HG02763 (cell line): ENCODE measurements around the gene NMU.
A peak's percentile ranks its signal among the peaks of the same experiment; 100 is the strongest.
"Not testable (repeated sequence)": the region's sequence is repeated elsewhere in the genome, so short reads cannot be mapped to it uniquely, and the experiment has no call there.

Experiments used
- ATAC-seq: cut with Tn5 transposase; IDR thresholded peaks from one replicate; pipeline ENCODE4 v1.9.1; 2021; ENCODE audit warnings: mild to moderate bottlenecking, moderate library complexity; ENCODE audit not compliant: unreplicated experiment

Gene NMU

GRCh38 chr4:55635741-55636655, at the start of gene NMU:
TSS of gene NMU (minus strand) at chr4:55636298. CDS start at chr4:55636192, 106 bp downstream.
- ATAC-seq = peak; percentile 71

- ATAC-seq = no peak
Observed at GRCh38 chr4:55684276-55684675, 48.2 kb upstream of the NMU start.

GRCh38 chr4:55682797-55683196, 46.7 kb upstream of the NMU start:
- not testable (repeated sequence) for ATAC-seq

- ATAC-seq = no peak
Observed at GRCh38 chr4:55682295-55682694, 46.2 kb upstream of the NMU start.

GRCh38 chr4:55681430-55681829, 45.3 kb upstream of the NMU start:
- no peak for ATAC-seq

- ATAC-seq = no peak
Observed at GRCh38 chr4:55675196-55675793, 39.2 kb upstream of the NMU start.

GRCh38 chr4:55673424-55673823, 37.3 kb upstream of the NMU start:
- ATAC-seq = no peak

- ATAC-seq = no peak
Observed at GRCh38 chr4:55671667-55672066, 35.6 kb upstream of the NMU start.

- ATAC-seq = no peak
Observed at GRCh38 chr4:55670695-55671094, 34.6 kb upstream of the NMU start.

- no peak for ATAC-seq
Observed at GRCh38 chr4:55668449-55668848, 32.4 kb upstream of the NMU start.

- no peak for ATAC-seq
Observed at GRCh38 chr4:55666535-55666934, 30.4 kb upstream of the NMU start.

GRCh38 chr4:55663145-55663544, 27.0 kb upstream of the NMU start:
- ATAC-seq = no peak

- no peak for ATAC-seq
Observed at GRCh38 chr4:55661398-55662056, 25.4 kb upstream of the NMU start.

GRCh38 chr4:55658657-55659056, 22.6 kb upstream of the NMU start:
- ATAC-seq = no peak

GRCh38 chr4:55654131-55654530, 18.0 kb upstream of the NMU start:
- no peak for ATAC-seq

- ATAC-seq = no peak
Observed at GRCh38 chr4:55650483-55650882, 14.4 kb upstream of the NMU start.

- ATAC-seq = no peak
Observed at GRCh38 chr4:55637272-55637820, 1.2 kb upstream of the NMU start.

GRCh38 chr4:55636656-55636999, 530 bp upstream of the NMU start:
- ATAC-seq = no peak

GRCh38 chr4:55635282-55635681, 816 bp downstream of the NMU start:
- ATAC-seq = no peak

- no peak for ATAC-seq
Observed at GRCh38 chr4:55634417-55635128, 1.5 kb downstream of the NMU start.

- ATAC-seq = no peak
Observed at GRCh38 chr4:55633903-55634302, 2.2 kb downstream of the NMU start.
